ENCODE measurements around the gene SREBF2. TPM values are rescaled to one million over a fixed set of nuclear protein-coding genes. Genes with fewer than 3 reads are reported as not detected.

SREBF2 gene
- total RNA-seq, 1 experiment from 2014 or later: 159 TPM

GRCh38 chr22:41885116-41885515, 52.2 kb downstream of the SREBF2 start:
- Histone ChIP-seq H3K27me3 (ENCODE audit: low read length) (no peaks in the 10 kb centered on the region), H3K4me2 (ENCODE audit: low read depth, low read length, poor library complexity, severe bottlenecking) (no peak overlapping the region), H3K4me3 (ENCODE audit: low read length) (no peak overlapping the region), H3K9me3 (ENCODE audit: low read length) (no peaks in the 10 kb centered on the region), H3K27ac (ENCODE audit: low read length) (peak overlapping the region; percentile 71), H3K9me2 (replicated peaks; ENCODE audit: insufficient read depth, low read length) (no peaks in the 10 kb centered on the region), H4K20me1 (ENCODE audit: insufficient read depth, low read depth, low read length) (peaks cover 2% of the 10 kb centered on the region; the same call in 1 of the 2 replicates), H3K79me2 (ENCODE audit: low read length) (peaks cover 31% of the 10 kb centered on the region), H3K4me1 (ENCODE audit: low read length) (peaks cover 82% of the 10 kb centered on the region), H2AFZ (ENCODE audit: low read length) (no peak overlapping the region), H3K36me3 (ENCODE audit: insufficient read depth, low read length) (peaks cover 69% of the 10 kb centered on the region), H3K9ac (ENCODE audit: low read length) (no peak overlapping the region)
- DNase-seq: no peak

- H3K4me3 ChIP-seq (ENCODE audit: low read length): no peak overlapping the region
- H3K27ac ChIP-seq (ENCODE audit: low read length): peak overlapping the region; percentile 71
- H3K27me3 ChIP-seq (ENCODE audit: low read length): no peaks in the 10 kb centered on the region
- H4K20me1 ChIP-seq (ENCODE audit: insufficient read depth, low read depth, low read length): peaks cover 4% of the 10 kb centered on the region; the same call in 1 of the 2 replicates
- H3K9me2 ChIP-seq (replicated peaks; ENCODE audit: insufficient read depth, low read length): no peaks in the 10 kb centered on the region
- peaks cover 80% of the 10 kb centered on the region for H3K4me1 ChIP-seq (ENCODE audit: low read length)
- H3K9ac ChIP-seq (ENCODE audit: low read length): no peak overlapping the region
- no peak for DNase-seq
- no peaks in the 10 kb centered on the region for H3K9me3 ChIP-seq (ENCODE audit: low read length)
- no peak overlapping the region for H2AFZ ChIP-seq (ENCODE audit: low read length)
- H3K4me2 ChIP-seq (ENCODE audit: low read depth, low read length, poor library complexity, severe bottlenecking): no peak overlapping the region
- peaks cover 72% of the 10 kb centered on the region for H3K36me3 ChIP-seq (ENCODE audit: insufficient read depth, low read length)
- peaks cover 34% of the 10 kb centered on the region for H3K79me2 ChIP-seq (ENCODE audit: low read length)
These were observed 52.6 kb downstream of the SREBF2 start for GRCh38 chr22:41885516-41885915.

- no peaks in the 10 kb centered on the region for H3K27me3 ChIP-seq (ENCODE audit: low read length)
- peaks cover 57% of the 10 kb centered on the region for H3K36me3 ChIP-seq (ENCODE audit: insufficient read depth, low read length)
- H3K9me2 ChIP-seq (replicated peaks; ENCODE audit: insufficient read depth, low read length): no peaks in the 10 kb centered on the region
- peak; percentile 64 for DNase-seq
- H3K4me3 ChIP-seq (ENCODE audit: low read length): peak overlapping the region; percentile 13; the same call in 1 of the 2 replicates
- peaks cover 22% of the 10 kb centered on the region for H3K79me2 ChIP-seq (ENCODE audit: low read length)
- H3K9ac ChIP-seq (ENCODE audit: low read length): peak overlapping the region; percentile 27; the same call in 1 of the 2 replicates
- H3K4me1 ChIP-seq (ENCODE audit: low read length): peaks cover 50% of the 10 kb centered on the region
- H4K20me1 ChIP-seq (ENCODE audit: insufficient read depth, low read depth, low read length): peaks cover 4% of the 10 kb centered on the region; the same call in 1 of the 2 replicates
- peak overlapping the region; percentile 73 for H3K27ac ChIP-seq (ENCODE audit: low read length)
- no peaks in the 10 kb centered on the region for H3K9me3 ChIP-seq (ENCODE audit: low read length)
- H2AFZ ChIP-seq (ENCODE audit: low read length): no peak overlapping the region
- H3K4me2 ChIP-seq (ENCODE audit: low read depth, low read length, poor library complexity, severe bottlenecking): peak overlapping the region; percentile 50
These were observed 55.8 kb downstream of the SREBF2 start for GRCh38 chr22:41888627-41889200.

GRCh38 chr22:41891407-41891806, 58.5 kb downstream of the SREBF2 start:
- H3K9me2 ChIP-seq (replicated peaks; ENCODE audit: insufficient read depth, low read length): no peaks in the 10 kb centered on the region
- H3K4me1 ChIP-seq (ENCODE audit: low read length): peaks cover 26% of the 10 kb centered on the region
- H3K79me2 ChIP-seq (ENCODE audit: low read length): peaks cover 17% of the 10 kb centered on the region
- H3K36me3 ChIP-seq (ENCODE audit: insufficient read depth, low read length): peaks cover 40% of the 10 kb centered on the region
- H3K4me2 ChIP-seq (ENCODE audit: low read depth, low read length, poor library complexity, severe bottlenecking): no peak overlapping the region
- no peak overlapping the region for H3K9ac ChIP-seq (ENCODE audit: low read length)
- peaks cover 4% of the 10 kb centered on the region; the same call in 1 of the 2 replicates for H4K20me1 ChIP-seq (ENCODE audit: insufficient read depth, low read depth, low read length)
- H2AFZ ChIP-seq (ENCODE audit: low read length): no peak overlapping the region
- H3K27ac ChIP-seq (ENCODE audit: low read length): no peak overlapping the region
- no peaks in the 10 kb centered on the region for H3K9me3 ChIP-seq (ENCODE audit: low read length)
- no peak overlapping the region for H3K4me3 ChIP-seq (ENCODE audit: low read length)
- no peaks in the 10 kb centered on the region for H3K27me3 ChIP-seq (ENCODE audit: low read length)
- DNase-seq: no peak

- Histone ChIP-seq H3K4me3 (ENCODE audit: low read length) (no peak overlapping the region), H3K27me3 (ENCODE audit: low read length) (no peaks in the 10 kb centered on the region), H4K20me1 (ENCODE audit: insufficient read depth, low read depth, low read length) (peaks cover 4% of the 10 kb centered on the region), H3K9ac (ENCODE audit: low read length) (no peak overlapping the region), H3K4me2 (ENCODE audit: low read depth, low read length, poor library complexity, severe bottlenecking) (no peak overlapping the region), H3K9me2 (replicated peaks; ENCODE audit: insufficient read depth, low read length) (no peaks in the 10 kb centered on the region), H2AFZ (ENCODE audit: low read length) (no peak overlapping the region), H3K27ac (ENCODE audit: low read length) (no peak overlapping the region), H3K36me3 (ENCODE audit: insufficient read depth, low read length) (peaks cover 37% of the 10 kb centered on the region), H3K4me1 (ENCODE audit: low read length) (peaks cover 15% of the 10 kb centered on the region), H3K79me2 (ENCODE audit: low read length) (peaks cover 17% of the 10 kb centered on the region), H3K9me3 (ENCODE audit: low read length) (no peaks in the 10 kb centered on the region)
- DNase-seq: no peak
These were observed 59.8 kb downstream of the SREBF2 start for GRCh38 chr22:41892721-41893120.

GRCh38 chr22:41893591-41894375, 60.9 kb downstream of the SREBF2 start:
- H3K79me2 ChIP-seq (ENCODE audit: low read length): peaks cover 12% of the 10 kb centered on the region
- H2AFZ ChIP-seq (ENCODE audit: low read length): no peak overlapping the region
- DNase-seq: no peak
- H3K9me3 ChIP-seq (ENCODE audit: low read length): no peaks in the 10 kb centered on the region
- no peaks in the 10 kb centered on the region for H3K27me3 ChIP-seq (ENCODE audit: low read length)
- H3K4me1 ChIP-seq (ENCODE audit: low read length): peaks cover 4% of the 10 kb centered on the region
- H3K4me3 ChIP-seq (ENCODE audit: low read length): no peak overlapping the region
- H3K36me3 ChIP-seq (ENCODE audit: insufficient read depth, low read length): peaks cover 37% of the 10 kb centered on the region
- no peak overlapping the region for H3K27ac ChIP-seq (ENCODE audit: low read length)
- no peak overlapping the region for H3K9ac ChIP-seq (ENCODE audit: low read length)
- H3K4me2 ChIP-seq (ENCODE audit: low read depth, low read length, poor library complexity, severe bottlenecking): no peak overlapping the region
- peaks cover 4% of the 10 kb centered on the region for H4K20me1 ChIP-seq (ENCODE audit: insufficient read depth, low read depth, low read length)
- no peaks in the 10 kb centered on the region for H3K9me2 ChIP-seq (replicated peaks; ENCODE audit: insufficient read depth, low read length)

- no peak overlapping the region for H3K4me3 ChIP-seq (ENCODE audit: low read length)
- H3K9ac ChIP-seq (ENCODE audit: low read length): no peak overlapping the region
- no peak for DNase-seq
- no peaks in the 10 kb centered on the region; the same call in 1 of the 2 replicates for H4K20me1 ChIP-seq (ENCODE audit: insufficient read depth, low read depth, low read length)
- H3K4me1 ChIP-seq (ENCODE audit: low read length): no peaks in the 10 kb centered on the region
- H3K79me2 ChIP-seq (ENCODE audit: low read length): no peaks in the 10 kb centered on the region
- no peak overlapping the region for H2AFZ ChIP-seq (ENCODE audit: low read length)
- H3K9me2 ChIP-seq (replicated peaks; ENCODE audit: insufficient read depth, low read length): no peaks in the 10 kb centered on the region
- H3K4me2 ChIP-seq (ENCODE audit: low read depth, low read length, poor library complexity, severe bottlenecking): no peak overlapping the region
- H3K9me3 ChIP-seq (ENCODE audit: low read length): no peaks in the 10 kb centered on the region
- H3K36me3 ChIP-seq (ENCODE audit: insufficient read depth, low read length): peaks cover 32% of the 10 kb centered on the region
- H3K27ac ChIP-seq (ENCODE audit: low read length): no peak overlapping the region
- no peaks in the 10 kb centered on the region for H3K27me3 ChIP-seq (ENCODE audit: low read length)
These were observed 65.7 kb downstream of the SREBF2 start for GRCh38 chr22:41898645-41899044.

GRCh38 chr22:41899110-41899509, 66.2 kb downstream of the SREBF2 start:
- Histone ChIP-seq H3K36me3 (ENCODE audit: insufficient read depth, low read length) (peaks cover 32% of the 10 kb centered on the region), H3K27me3 (ENCODE audit: low read length) (no peaks in the 10 kb centered on the region), H3K79me2 (ENCODE audit: low read length) (no peaks in the 10 kb centered on the region), H3K4me3 (ENCODE audit: low read length) (no peak overlapping the region), H3K9me2 (replicated peaks; ENCODE audit: insufficient read depth, low read length) (no peaks in the 10 kb centered on the region), H3K27ac (ENCODE audit: low read length) (no peak overlapping the region), H3K4me1 (ENCODE audit: low read length) (no peaks in the 10 kb centered on the region), H3K9me3 (ENCODE audit: low read length) (no peaks in the 10 kb centered on the region), H3K4me2 (ENCODE audit: low read depth, low read length, poor library complexity, severe bottlenecking) (no peak overlapping the region), H3K9ac (ENCODE audit: low read length) (no peak overlapping the region), H4K20me1 (ENCODE audit: insufficient read depth, low read depth, low read length) (no peaks in the 10 kb centered on the region; the same call in 1 of the 2 replicates), H2AFZ (ENCODE audit: low read length) (no peak overlapping the region)
- no peak for DNase-seq

Measured in Karpas-422 (cell line).